Measurements from ENCODE around the gene ARID1B. TPM values are rescaled to one million over a fixed set of nuclear protein-coding genes. Genes with fewer than 3 reads are reported as not detected.

ARID1B gene
- total and polyA plus RNA-seq, 2 of the 4 experiments (the other 2 are of a cell fraction) = 14.5 to 20.1 TPM

GRCh38 chr6:157233686-157234085 is 456.5 kb downstream of the ARID1B start:
- H3K4ac ChIP-seq (ENCODE audit: low read depth, low read length) = no peak overlapping the region
- no peak overlapping the region for H2BK120ac ChIP-seq (ENCODE audit: low read depth, low read length)
- no peak overlapping the region for H3K9ac ChIP-seq (ENCODE audit: low read depth, low read length)
- H2AFZ ChIP-seq (replicated peaks; ENCODE audit: low read length, poor library complexity) = no peak overlapping the region
- dilution Hi-C loops (cut with HindIII; ENCODE audit: low sequenced_read_pairs, unreplicated experiment) = no loop called here
- POLR2A ChIA-PET (ENCODE audit: unreplicated experiment) = no interaction called here
- BruUV-seq (replicated peaks) = no TSS peak
- no peaks in the 10 kb centered on the region for H4K20me1 ChIP-seq (ENCODE audit: insufficient read depth, low read length)
- H2BK20ac ChIP-seq (ENCODE audit: low read depth, low read length) = no peak overlapping the region
- H4K91ac ChIP-seq (ENCODE audit: insufficient read depth, low read depth, low read length) = no peak overlapping the region
- H4K8ac ChIP-seq (ENCODE audit: low read depth in 2 of 2, low read length in 2 of 2) = no peak overlapping the region
- H3K9me1 ChIP-seq (ENCODE audit: insufficient read depth, low read length) = no peaks in the 10 kb centered on the region
- no peak overlapping the region for H3K27ac ChIP-seq (ENCODE audit: insufficient read depth, low read length)
- no peak overlapping the region for H3K4me3 ChIP-seq (ENCODE audit: insufficient read depth, low read depth, low read length)
- no peak for TF ChIP-seq MAZ (IDR thresholded peaks at IDR 0.05; ENCODE audit: borderline replicate concordance, low read depth, low read length)
- TF ChIP-seq MAFK (IDR thresholded peaks at IDR 0.05; ENCODE audit: low read depth, low read length) = no peak
- CTCF ChIA-PET = no interaction called here
- H3K18ac ChIP-seq (ENCODE audit: low read depth, low read length) = no peak overlapping the region
- intact Hi-C loops (cut with micrococcal nuclease) = no loop called here
- no peak overlapping the region for H2AK5ac ChIP-seq (ENCODE audit: low read depth, low read length)
- no peak overlapping the region for H3K56ac ChIP-seq (ENCODE audit: extremely low read depth, insufficient read depth, low read length)
- no CpG with 5 or more reads among the region's 3 CpGs for WGBS, 2 experiments (ENCODE audit: extremely low coverage in 2 of 2, insufficient read length in 1 of 2)
- H3K27me3 ChIP-seq (ENCODE audit: control insufficient read depth, insufficient read depth, low read length) = peaks cover 42% of the 10 kb centered on the region
- H4K5ac ChIP-seq (ENCODE audit: low read depth, low read length) = no peak overlapping the region
- H3K79me1 ChIP-seq (ENCODE audit: low read depth in 1 of 2, low read length in 2 of 2) = no peaks in the 10 kb centered on the region
- no peak for ATAC-seq (ENCODE audit: low read depth)
- no peak overlapping the region for H3K23ac ChIP-seq (ENCODE audit: low read depth, low read length)
- H3K4me2 ChIP-seq (ENCODE audit: low read depth, low read length) = no peak overlapping the region
- no peaks in the 10 kb centered on the region for H3K36me3 ChIP-seq (ENCODE audit: control insufficient read depth, insufficient read depth, low read length)
- in situ Hi-C loops (cut with MboI; ENCODE audit: low sequenced_read_pairs) = no loop called here
- H3K14ac ChIP-seq (replicated peaks; ENCODE audit: low read depth, low read length) = no peak overlapping the region
- no peak for DNase-seq
- H2BK15ac ChIP-seq (ENCODE audit: low read depth, low read length) = no peak overlapping the region
- no peak overlapping the region for H2BK5ac ChIP-seq (ENCODE audit: low read depth, low read length, poor library complexity, severe bottlenecking)
- H3K9me3 ChIP-seq (ENCODE audit: control insufficient read depth, insufficient read depth, low read length) = no peaks in the 10 kb centered on the region
- peak overlapping the region; percentile 42 for H2AK9ac ChIP-seq (replicated peaks; ENCODE audit: low read depth, low read length, poor library complexity)
- H3K4me1 ChIP-seq (ENCODE audit: control insufficient read depth, insufficient read depth, low read length) = no peaks in the 10 kb centered on the region

All from IMR-90 (cell line).